Fibroblast of villous mesenchyme (primary cell): Measurements from ENCODE around the gene FN1. TPM values are rescaled to one million over a fixed set of nuclear protein-coding genes. Genes with fewer than 3 reads are reported as not detected.

ENCODE experiments used
- DNase-seq: peaks from one replicate; pipeline ENCODE4 v3.0.0-alpha.2; 2010; ENCODE audit warnings: low read depth
- H3K4me3 ChIP-seq: 2 replicates; pipeline ENCODE4 v1.5.1; 2011; ENCODE audit warnings: low read depth, mild to moderate bottlenecking, low read length
- CTCF ChIP-seq: IDR thresholded peaks from 2 replicates; pipeline ENCODE4 v1.5.1; 2012; ENCODE audit warnings: low read depth, mild to moderate bottlenecking, low read length; ENCODE audit not compliant: insufficient read depth
- total RNA-seq: library from RNA; depleted of rRNA; stranded (reverse); fragments of >200 nt; gene quantifications from 2 replicates; pipeline ENCODE4 v1.2.3, GENCODE V29; 2012

The FN1 gene
- total RNA-seq, 1 donor = 1,807 TPM

DNA sequence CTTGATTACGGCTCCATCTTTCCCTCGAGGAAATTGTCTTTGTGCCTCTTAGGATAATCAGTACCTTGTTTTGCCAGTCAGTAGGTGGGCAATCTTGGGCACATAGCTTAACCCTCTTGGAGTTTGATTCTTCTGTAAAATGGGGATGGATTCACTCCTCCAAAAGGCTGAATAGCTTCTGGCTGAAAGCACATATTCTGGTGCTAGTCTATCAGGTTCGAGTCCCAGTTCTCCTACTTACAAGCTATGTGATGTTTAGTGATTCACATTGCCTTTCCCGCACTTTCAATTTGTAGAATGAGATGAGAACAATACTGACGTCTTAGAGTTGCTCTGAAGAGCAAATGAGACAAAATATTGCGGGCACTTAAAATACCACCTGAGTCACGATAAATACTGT, 80.1 kb downstream of the FN1 start:
- DNase-seq = no peak
- no peak overlapping the region for H3K4me3 ChIP-seq
- TF ChIP-seq CTCF = no peak

- no peak overlapping the region for H3K4me3 ChIP-seq
- no peak for TF ChIP-seq CTCF
- no peak for DNase-seq
Observed at GRCh38 chr2:215354771-215355695, 80.8 kb downstream of the FN1 start.

DNA sequence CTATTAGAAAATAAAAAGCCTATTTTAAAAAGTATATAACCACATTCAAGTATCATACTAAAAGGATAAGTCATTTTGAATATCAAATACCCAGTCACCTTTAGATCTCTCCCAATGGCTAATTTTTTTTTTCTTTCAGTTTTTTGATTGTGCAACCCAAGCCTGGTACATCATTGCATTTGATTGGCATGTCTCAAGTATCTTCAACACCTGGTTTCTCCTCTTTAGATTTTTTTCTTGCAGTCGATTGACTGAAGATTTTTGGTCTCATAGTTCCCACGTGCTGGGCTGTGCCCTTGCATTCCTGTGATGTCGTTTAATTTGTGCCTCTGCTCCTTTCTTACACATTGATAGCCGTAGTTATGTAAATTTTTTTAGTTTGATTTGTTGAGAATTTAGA, 83.3 kb downstream of the FN1 start:
- DNase-seq = no peak
- no peak overlapping the region for H3K4me3 ChIP-seq
- no peak for TF ChIP-seq CTCF

DNA sequence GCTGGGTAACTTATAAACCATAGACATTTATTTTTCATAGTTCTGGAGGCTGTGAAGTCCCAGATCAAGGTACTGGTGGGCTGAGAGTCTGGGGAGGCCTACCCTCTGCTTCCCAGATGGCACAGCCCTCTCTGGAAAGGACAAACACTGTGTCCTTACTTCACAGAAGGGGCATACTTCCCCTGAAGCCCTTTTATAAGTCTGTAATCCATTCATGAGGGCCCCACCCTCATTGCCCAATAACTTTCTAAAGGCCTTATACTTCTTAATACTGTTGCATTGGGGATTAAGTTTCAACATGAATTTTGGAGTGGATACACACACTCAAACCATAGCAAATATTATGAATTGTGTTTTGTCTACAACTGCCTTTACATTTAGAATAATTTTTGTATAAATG, 88.0 kb downstream of the FN1 start:
- DNase-seq = no peak

DNA sequence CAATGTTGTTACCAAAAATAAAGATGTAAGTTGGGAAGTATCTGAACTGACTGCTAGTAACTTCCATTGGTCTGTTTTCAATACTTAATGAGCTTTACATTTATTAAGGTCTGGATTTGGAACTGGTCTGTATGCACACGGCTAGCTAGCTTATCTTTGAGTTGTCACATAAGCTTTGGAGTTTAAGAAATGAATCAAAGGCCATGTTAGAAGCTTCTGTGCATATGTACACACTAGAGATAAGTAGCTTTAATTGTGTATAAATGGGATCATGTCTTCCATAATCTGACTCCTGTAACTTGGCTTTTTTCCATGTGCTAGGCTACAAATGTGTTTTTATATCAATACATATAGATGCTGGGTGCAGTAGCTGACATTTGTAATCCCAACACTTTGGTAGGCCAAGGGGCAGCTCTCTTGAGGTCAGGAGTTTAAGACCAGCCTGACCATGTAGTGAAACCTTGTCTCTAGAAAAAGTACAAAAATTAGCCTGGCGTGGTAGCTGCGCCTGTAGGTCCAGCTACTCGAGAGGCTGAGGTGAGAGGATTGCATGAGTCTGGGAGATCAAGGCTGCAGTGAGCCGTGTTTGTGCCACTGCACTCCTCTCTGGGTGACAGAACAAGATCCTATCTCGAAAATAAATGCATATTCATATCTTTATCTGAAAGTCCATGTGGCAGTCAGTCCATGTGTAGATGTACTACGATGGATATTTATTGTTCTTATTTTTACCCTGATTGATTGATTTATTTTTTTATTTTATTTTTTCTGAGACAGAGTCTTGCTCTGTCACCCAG, 96.8 kb downstream of the FN1 start:
- no peak for TF ChIP-seq CTCF

More for the DNA sequence above, 88.0 kb downstream of the FN1 start:
- H3K4me3 ChIP-seq = no peak overlapping the region
- TF ChIP-seq CTCF = no peak

DNA sequence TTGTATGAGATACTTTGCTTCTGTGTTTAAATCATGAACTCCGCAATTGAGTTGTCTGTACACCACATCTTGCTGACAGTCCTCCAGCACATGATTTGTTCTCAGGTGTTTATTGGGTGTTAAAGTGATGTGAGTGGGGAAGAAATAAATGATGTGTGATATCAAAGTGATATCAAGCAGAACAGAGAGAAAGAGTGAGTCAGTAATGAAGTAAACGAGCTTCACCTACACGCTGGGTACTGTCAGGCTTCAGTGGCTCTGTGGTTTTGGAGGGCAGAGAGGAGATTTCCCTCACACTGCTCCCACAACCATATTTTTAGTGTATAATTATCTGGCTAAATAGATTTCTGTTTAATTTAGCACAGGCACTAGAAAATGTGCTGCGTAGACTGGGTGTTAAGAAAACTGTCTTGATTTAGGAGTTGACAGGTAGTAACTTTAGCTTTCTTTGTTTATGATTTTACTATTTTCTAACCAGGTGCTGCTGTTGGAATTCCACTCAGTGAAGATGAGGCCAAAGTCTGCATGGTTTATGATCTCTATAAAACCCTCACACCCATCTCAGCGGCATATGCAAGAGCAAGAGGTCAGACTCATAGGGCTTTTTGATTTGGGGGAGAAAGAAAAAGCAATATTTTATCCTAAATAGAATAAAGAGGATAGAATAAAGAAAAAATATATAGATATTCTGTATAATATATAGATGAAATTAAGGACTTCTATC, 102.8 kb downstream of the FN1 start:
- no peak for TF ChIP-seq CTCF
- H3K4me3 ChIP-seq = no peak overlapping the region
- DNase-seq = no peak

More for the DNA sequence above, 96.8 kb downstream of the FN1 start:
- no peak overlapping the region for H3K4me3 ChIP-seq
- no peak for DNase-seq
